Measurements from ENCODE around the gene YY1.

- no peak for TF ChIP-seq POLR2A (IDR thresholded peaks at IDR 0.05)
- TF ChIP-seq CTCF (IDR thresholded peaks at IDR 0.05): no peak
These were observed 40.6 kb downstream of the YY1 start for GRCh38 chr14:100279563-100279962.
